ENCODE results near the gene NECAB2. TPM values are rescaled to one million over a fixed set of nuclear protein-coding genes. Genes with fewer than 3 reads are reported as not detected.
"Not testable (repeated sequence)": the region's sequence is repeated elsewhere in the genome, so short reads cannot be mapped to it uniquely, and the experiment has no call there.

Gene NECAB2
- total RNA-seq, 1 donor from 2014 or later: 0.40 TPM

DNA sequence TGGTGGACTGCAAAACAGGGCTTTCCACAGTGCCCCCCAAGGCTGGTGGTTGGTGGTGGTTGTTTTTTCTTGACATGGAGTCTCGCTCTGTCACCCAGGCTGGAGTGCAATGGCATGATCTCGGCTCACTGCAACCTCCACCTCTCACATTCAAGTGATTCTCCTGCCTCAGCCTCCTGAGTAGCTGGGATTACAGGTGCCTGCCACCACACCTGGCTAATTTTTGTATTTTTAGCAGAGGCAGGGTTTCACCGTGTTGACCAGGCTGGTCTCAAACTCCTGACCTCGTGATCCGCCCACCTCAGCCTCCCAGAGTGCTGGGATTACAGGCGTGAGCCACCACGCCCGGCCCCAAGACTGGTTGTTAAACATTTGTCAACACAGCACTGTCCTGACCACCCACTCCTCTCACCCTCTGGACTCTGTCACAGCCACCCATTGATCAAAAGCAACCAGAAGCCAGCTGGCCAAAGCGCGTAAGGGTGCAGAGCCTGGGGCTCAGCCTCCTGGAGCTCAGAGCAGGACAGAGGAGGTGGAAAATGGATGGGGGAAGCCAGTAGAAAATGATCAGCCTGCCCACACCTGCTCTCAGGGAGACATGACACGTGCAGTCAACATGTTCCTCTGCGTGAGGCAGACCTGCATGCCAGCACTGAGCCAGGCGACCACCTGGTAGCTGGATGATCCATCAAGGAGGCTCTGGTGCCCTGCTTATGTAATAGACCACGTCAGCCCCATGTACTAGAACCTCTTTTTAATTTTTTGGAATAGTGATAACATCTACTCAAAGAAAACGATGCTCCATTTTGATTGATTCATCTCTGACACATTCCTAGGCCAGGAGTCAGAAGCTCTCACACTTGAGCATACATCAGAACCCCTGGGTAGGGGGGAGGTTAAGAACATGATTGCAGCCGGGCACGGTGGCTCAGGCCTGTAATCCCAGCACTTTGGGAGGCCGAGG lies 29.8 kb upstream of the NECAB2 start:
- TF ChIP-seq, protein P1, sequence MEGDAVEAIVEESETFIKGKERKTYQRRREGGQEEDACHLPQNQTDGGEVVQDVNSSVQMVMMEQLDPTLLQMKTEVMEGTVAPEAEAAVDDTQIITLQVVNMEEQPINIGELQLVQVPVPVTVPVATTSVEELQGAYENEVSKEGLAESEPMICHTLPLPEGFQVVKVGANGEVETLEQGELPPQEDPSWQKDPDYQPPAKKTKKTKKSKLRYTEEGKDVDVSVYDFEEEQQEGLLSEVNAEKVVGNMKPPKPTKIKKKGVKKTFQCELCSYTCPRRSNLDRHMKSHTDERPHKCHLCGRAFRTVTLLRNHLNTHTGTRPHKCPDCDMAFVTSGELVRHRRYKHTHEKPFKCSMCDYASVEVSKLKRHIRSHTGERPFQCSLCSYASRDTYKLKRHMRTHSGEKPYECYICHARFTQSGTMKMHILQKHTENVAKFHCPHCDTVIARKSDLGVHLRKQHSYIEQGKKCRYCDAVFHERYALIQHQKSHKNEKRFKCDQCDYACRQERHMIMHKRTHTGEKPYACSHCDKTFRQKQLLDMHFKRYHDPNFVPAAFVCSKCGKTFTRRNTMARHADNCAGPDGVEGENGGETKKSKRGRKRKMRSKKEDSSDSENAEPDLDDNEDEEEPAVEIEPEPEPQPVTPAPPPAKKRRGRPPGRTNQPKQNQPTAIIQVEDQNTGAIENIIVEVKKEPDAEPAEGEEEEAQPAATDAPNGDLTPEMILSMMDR (IDR thresholded peaks at IDR 0.05): no peak
- Mint-ChIP-seq H3K36me3 (ENCODE audit: low read depth) (no peaks in the 10 kb centered on the region), H3K9me3 (ENCODE audit: low read depth) (no peaks in the 10 kb centered on the region), H3K27ac (ENCODE audit: unreplicated experiment) (no peak overlapping the region), H3K4me1 (ENCODE audit: low read depth) (no peaks in the 10 kb centered on the region), H3K4me3 (ENCODE audit: unreplicated experiment) (no peak overlapping the region), H3K27me3 (ENCODE audit: low read depth) (peaks cover 3% of the 10 kb centered on the region)
- no peak for DNase-seq (ENCODE audit: low spot score)

DNA sequence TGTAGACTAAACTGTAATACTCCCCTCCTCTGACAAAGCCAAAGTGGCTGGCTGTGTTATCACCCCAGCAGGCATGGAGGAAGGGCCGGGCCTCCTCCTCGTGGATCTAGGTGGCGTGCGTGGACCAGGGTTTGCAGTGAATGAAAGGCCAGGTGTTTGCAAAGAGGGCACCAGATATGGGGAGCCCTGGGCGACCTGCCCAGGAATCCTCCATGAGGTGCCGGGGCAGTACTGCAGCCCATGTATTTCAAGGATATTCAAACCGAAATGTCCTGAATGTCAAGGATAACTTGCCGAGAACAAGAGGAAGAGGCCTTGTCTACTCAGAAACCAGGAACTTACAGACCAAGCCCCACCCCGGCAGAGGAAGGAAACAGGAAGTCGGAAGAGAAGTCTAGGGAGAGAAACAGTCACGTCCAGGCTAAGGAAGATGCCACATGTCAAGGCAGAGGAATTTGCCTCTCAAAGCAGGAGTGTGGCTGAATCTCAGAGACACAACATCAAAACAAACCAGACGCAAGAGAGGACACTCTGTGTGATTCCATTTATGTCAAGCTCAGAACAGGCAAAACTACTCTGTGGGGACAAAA lies 28.7 kb upstream of the NECAB2 start:
- no peak overlapping the region for H3K4me3 Mint-ChIP-seq (ENCODE audit: unreplicated experiment)
- no peaks in the 10 kb centered on the region for H3K9me3 Mint-ChIP-seq (ENCODE audit: low read depth)
- no peak for DNase-seq (ENCODE audit: low spot score)
- no peaks in the 10 kb centered on the region for H3K4me1 Mint-ChIP-seq (ENCODE audit: low read depth)
- no peak overlapping the region for H3K27ac Mint-ChIP-seq (ENCODE audit: unreplicated experiment)
- H3K36me3 Mint-ChIP-seq (ENCODE audit: low read depth): no peaks in the 10 kb centered on the region
- peaks cover 3% of the 10 kb centered on the region for H3K27me3 Mint-ChIP-seq (ENCODE audit: low read depth)
- TF ChIP-seq, protein P1 (IDR thresholded peaks at IDR 0.05): no peak

DNA sequence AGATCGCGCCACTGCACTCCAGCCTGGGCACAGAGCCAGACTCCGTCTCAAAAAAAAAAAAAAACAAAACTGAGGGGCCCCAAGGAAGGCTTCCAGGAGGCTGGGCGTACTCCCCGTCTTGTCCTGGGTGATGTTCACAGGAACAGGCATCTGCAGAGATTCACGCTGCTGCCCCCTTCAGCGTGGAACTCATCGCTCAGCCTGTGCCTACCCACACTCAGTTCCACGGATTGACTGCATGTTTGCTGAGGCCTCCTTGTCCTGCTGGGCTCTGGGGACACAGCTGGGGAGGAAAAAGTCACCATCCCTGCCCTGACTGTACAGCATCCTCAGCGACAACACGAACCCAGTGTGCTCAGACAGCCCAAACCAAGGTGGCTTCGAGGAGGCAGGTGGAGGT lies 27.9 kb upstream of the NECAB2 start:
- DNase-seq (ENCODE audit: low spot score): no peak
- H3K4me3 Mint-ChIP-seq (ENCODE audit: unreplicated experiment): no peak overlapping the region
- H3K4me1 Mint-ChIP-seq (ENCODE audit: low read depth): no peaks in the 10 kb centered on the region
- TF ChIP-seq, protein P1 (IDR thresholded peaks at IDR 0.05): no peak
- H3K36me3 Mint-ChIP-seq (ENCODE audit: low read depth): no peaks in the 10 kb centered on the region
- no peaks in the 10 kb centered on the region for H3K9me3 Mint-ChIP-seq (ENCODE audit: low read depth)
- H3K27me3 Mint-ChIP-seq (ENCODE audit: low read depth): peaks cover 3% of the 10 kb centered on the region
- H3K27ac Mint-ChIP-seq (ENCODE audit: unreplicated experiment): no peak overlapping the region

DNA sequence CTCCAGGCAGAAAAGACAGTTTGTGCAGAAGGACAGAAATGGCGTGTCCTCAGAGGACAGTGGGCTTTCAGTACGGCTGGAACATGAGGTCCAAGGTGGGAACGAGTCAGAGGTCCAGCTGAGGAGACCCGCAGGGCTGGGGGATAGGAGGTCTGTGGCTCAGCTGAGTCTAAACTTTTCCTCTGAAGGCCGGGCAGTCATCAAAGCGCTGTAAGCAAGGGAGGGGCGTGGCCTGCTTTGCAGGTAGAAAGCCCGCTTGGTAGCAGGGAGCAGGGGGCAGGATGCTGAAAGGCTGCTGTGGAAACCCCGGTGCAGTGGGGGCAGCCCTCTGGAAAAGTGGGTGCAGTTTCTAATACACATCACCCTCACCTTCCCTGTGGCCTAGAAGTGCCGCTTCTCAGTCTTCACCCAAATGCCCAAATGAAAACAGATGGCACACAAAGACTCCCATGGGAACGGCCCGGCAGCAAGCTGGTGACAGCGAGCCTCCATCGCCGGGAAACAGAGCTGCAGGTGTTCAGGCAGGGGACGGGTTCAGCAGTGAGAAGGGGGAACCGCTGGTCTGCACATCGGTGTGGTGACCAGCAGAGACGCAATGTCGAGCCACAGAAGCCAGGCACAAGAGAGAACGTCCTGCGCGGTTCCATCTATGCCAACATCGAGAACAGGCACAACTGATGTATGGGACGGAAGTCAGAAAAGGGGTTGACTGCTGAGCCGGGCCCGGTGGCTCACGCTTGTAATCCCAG lies 27.2 kb upstream of the NECAB2 start:
- Mint-ChIP-seq H3K4me3 (ENCODE audit: unreplicated experiment) (no peak overlapping the region), H3K4me1 (ENCODE audit: low read depth) (no peaks in the 10 kb centered on the region)

DNA sequence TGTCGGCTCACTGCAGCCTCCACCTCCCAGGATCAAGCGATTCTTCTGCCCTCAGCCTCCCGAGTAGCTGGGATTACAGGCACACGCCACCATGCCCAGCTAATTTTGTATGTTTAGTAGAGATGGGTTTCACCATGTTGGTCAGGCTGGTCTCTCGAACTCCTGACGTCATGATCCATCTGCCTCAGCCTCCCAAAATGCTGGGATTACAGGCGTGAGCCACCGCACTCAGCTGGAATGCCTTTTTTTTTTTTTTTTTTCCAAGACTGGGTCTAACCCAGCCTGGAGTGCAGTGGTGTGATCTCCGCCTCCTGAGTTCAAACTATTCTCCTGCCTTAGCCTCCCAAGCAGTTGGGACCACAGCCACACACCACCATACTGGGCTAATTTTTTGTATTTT lies 26.5 kb upstream of the NECAB2 start:
- not testable (repeated sequence) for H3K4me3 Mint-ChIP-seq (ENCODE audit: unreplicated experiment); DNase-seq (ENCODE audit: low spot score); H3K27ac Mint-ChIP-seq (ENCODE audit: unreplicated experiment); H3K36me3 Mint-ChIP-seq (ENCODE audit: low read depth); H3K9me3 Mint-ChIP-seq (ENCODE audit: low read depth); H3K4me1 Mint-ChIP-seq (ENCODE audit: low read depth); H3K27me3 Mint-ChIP-seq (ENCODE audit: low read depth)

More for the DNA sequence above, 27.2 kb upstream of the NECAB2 start:
- TF ChIP-seq, protein P1 (IDR thresholded peaks at IDR 0.05): no peak
- Mint-ChIP-seq H3K27me3 (ENCODE audit: low read depth) (peaks cover 3% of the 10 kb centered on the region), H3K27ac (ENCODE audit: unreplicated experiment) (no peak overlapping the region), H3K9me3 (ENCODE audit: low read depth) (no peaks in the 10 kb centered on the region), H3K36me3 (ENCODE audit: low read depth) (no peaks in the 10 kb centered on the region)
- no peak for DNase-seq (ENCODE audit: low spot score)

All from chondrocyte (in vitro differentiated cells).